ENCODE results near the gene SYT1.

SYT1 gene

DNA sequence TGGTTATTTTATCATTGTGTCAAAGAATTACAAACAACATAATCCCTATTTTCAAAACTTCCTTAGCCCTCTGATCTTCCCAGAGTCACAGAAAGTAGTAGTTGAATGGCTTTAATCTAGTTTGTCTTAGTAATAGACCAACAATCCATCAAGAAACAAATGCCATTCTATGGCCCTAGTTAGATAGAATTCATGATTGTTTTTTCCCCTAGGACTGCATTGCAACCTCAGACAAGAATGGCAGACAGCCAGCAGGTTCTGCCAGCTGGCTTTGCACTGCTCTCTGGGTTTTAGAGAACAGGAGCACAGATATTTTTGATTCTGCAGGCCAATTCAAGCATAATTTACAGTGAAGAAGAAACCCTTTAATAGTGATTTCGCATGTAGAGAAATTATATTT is 33.8 kb downstream of the SYT1 start:
- peak; percentile 4 for DNase-seq

DNA sequence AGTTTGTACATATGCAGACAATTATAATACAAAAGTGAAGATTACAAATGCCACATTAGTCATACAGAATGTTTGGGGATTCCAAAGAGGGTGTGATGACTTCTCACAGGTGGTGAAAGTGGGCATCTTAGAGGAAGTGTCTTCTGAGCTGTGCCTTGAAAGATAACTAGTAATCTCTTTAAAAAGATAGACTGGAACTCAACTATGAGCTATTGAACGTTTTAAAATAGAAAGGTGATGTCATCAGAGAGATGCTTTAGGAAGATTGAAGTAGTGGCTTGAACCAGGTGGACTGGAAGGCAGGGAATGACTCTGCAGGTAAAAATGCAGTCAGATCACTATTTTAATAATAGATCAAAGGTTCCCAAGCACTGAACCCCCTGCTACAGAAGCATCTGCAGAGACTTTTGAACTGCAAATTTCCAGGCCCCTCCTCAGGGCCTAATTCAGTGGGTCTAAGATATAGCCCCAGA is 50.3 kb downstream of the SYT1 start:
- DNase-seq = no peak

DNA sequence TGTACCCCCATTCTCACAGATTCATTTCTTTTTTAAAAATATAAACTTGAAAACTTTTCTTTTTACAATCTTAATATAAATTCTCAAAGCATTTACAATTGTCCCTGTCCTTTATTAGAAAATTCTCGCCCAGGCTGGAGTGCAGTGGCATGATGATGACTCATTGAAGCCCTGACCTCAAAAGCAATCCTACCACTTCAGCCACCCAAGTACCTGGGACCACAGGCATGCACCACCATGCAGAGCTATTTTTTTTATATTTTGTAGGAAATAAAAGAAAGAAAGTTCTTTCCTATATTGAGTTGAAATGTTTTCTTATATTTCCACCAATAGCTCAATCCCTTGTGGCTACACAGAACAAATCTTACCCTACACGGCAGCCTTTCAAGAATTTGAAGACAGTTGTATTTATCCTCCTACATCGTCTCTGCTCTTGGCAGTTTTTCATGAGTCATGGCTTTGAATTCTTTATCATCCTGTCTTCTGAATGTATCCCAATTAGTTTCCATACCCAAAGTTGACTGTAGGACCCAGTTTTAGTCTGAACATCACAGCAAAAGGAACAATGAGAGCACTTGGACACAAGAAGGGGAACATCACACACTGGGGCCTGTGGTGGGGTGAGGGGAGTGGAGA is 52.4 kb downstream of the SYT1 start:
- peak; percentile 17 for DNase-seq

DNA sequence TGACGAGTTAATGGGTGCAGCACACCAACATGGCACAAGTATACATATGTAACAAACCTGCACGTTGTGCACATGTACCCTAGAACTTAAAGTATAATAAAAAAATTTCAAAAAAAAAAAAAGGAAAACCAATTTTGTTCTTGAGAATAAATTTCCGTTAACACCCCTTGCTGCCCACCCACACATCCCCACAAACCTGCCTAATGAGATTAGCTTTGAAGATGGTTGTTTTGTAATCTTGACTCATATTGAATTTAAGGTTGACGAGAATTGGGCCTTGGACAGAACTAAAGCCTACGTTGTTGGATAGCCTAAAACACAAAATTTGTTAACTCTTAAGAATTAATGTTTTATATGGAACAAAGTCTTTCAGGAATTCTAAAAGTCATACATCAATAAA is 52.9 kb downstream of the SYT1 start:
- no peak for DNase-seq

DNA sequence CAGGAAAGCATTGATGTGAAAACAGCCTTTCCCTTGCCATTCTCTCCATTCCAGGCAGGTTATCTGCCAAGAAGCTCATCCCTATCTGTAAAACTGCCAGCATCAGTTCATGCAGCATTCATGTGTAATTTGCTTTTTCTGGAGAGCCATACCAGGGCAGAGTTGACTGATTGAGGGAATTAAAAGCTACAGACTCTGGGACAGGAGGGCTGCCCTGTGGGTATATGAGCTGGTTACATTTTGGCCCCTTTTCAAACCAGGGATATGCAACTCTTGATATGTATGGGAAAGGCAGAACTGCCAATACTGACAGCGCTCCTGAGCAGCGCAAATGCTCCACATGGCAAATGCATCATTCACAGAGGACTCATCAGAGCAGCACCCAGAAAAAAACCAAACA is 53.7 kb downstream of the SYT1 start:
- no peak for DNase-seq

DNA sequence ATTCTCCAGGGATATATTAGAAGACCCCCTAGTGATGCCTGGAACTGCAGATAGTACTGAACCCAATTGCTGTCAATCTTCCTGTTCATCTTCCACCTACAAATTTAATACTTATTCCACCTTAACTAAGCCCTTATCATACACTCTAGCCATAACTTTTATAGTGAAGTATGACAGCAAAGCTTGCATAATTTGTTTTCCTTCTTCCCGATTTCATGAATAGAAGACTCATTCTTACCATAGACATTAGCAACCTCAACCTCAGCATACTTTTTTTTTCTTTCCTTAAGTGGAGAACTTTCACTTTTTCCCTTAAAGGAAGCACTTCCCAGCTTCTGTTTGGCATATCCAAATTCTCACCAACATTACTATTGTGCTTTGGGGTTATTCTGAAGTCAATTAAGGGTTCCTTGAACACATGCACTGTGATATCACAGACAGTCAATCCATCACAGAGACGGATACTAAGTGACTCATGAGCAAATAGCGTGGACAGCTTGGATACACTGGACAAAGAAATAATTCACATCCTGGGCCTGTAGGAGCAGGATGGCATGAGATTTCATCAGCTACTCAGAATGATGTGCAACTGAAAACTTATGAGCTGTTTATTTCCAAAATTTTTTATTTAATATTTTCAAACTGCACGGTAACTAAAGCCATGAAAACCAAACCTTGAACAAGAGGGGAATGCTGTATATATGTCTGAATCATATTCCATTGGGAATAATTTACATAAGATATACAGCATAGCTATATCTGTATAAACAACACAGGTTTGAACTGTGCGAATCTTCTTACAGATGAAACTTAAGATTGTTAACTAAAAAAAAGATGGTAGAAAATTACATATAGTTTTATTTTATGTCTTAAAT is 63.9 kb downstream of the SYT1 start:
- DNase-seq = no peak

DNA sequence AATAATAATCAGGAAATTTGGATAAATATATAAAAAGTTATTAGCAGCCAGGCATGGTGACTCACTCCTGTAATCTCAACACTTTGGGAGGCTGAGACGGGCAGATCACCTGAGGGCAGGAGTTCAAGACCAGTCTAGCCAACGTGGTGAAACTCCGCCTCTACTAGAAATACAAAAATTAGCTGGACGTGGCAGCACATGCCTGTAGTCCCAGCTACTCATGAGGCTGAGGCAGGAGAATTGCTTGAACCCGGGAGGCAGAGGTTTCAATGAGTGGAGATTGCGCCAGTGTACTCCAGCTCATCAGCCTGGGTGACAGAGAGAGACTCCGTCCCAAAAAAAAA is 64.5 kb downstream of the SYT1 start:
- no peak for DNase-seq

DNA sequence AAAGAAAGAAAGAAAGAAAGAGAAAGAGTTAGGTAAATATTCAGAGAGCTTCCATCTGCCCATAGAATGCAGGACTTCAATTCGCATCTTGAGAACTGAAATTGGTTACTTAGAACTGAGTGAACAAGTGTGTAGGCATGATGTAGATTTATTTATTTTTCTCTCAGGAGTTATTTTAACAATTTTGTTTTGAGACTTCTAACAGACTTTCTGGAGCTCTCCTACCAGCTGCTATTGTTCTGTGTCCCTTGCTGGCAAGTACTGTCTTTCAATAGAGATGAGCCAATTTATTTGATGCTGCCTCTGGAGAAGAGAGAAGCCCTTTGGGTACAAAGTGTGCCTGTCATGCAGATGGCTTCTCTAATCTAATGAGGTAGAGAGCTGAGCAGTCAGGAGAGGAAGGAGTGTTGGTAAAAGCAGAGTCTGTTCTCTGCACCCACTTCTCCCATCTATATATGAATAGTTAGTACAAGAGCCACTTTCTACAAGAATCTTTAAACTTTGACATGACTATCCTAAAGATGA is 67.0 kb downstream of the SYT1 start:
- no peak for DNase-seq

DNA sequence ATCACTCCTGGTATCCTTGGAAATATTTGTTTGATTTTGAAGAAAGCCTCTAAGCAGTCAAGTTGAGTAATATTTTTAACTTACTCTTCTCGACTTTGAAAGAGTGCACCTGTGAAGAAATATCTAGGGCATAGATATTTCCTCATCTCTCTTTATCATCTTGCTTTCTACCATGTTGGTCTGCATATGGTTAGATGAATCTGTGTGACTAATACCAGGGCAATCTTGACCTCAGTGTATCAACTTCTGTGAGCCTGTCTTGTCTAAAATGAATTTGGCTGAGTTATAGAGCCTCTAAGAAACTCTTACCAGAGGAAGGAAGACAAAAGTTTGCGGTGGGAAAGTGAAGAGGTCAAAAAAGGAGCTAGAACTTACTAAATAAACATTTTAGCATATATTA is 68.4 kb downstream of the SYT1 start:
- DNase-seq = no peak

DNA sequence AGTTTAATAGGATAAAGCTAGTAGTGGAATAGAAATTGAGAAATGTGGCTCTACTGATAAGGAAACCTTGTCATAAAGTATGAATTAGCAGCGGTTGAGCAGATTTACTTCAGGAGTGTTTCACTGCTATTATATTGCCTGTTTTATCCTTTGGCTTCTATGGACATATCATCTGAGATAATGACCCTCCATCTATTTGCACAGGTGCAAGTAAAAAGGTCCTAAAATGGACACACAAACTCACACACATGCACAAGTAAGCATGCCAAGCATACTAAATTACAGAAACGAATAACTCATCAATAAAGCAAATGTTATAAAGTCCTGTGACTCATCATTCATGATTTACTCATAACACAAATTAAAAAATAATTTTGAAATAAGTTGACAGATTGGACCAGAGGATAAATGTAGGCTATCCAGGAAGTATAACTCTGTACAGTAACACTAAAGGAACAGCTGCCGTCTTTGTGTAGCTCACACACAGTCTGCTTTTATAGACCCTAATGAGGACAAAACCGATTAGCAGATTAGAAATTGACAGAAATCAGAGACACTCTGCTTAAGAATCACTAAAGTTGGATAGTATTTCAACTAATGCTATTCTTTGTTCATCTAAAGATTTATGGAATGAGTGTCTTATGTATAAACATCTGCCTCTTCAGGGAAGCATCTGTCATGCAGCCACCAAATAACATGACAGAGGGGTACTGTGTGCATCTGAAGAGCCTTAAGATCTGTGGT is 73.9 kb downstream of the SYT1 start:
- no peak for DNase-seq

DNA sequence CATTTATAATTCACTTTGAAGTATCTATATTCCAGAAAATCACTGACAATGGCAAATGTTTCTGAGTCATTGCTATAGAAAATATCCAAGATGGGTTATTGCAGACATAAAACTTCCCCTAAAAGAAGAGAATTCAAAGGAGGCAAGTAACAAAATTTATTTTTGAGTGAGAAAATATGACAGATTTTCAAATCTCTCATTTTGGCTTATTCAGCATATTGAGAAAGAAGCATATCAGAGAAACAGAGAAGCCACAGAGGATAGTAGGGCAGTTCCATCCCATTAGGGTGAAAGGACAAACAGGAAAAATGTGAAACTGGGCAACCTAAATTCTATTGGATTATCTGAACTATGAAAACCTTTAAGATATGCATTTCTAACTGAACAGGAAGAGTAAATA is 85.0 kb downstream of the SYT1 start:
- no peak for DNase-seq

DNA sequence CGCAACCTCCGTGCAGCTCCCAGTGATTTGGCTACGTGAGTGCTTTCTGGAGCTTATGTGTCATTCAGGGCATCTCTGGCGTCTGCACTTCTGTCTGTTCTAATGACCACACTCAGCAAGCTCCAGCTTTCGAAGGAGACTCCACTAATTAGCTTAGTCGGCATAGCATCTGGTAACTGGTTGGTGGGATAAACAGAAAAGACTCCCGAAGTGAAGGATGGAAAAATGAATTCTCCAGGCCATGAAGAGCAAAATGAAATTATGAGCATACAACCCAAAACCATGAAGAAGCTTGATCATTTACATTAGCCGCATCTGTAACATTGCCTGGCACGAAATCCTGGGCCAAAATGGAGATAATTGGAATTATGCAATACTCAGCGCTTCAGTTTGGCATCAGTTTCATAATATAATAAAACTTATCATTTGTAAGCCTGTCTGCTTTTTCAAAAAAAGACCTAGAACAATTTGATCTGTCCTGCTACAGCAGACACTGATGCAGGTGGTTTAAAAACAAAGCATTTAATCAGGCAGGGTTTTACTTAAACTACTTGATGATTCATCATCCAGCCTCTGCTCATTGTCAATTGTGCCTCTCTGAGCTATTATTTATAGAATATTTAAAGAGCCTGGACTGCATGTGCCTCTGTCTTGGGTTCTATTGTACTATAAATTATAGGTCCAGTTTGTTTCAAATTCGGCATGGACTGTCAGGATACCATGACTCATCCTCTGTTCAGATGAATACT is 87.4 kb downstream of the SYT1 start:
- DNase-seq = no peak

DNA sequence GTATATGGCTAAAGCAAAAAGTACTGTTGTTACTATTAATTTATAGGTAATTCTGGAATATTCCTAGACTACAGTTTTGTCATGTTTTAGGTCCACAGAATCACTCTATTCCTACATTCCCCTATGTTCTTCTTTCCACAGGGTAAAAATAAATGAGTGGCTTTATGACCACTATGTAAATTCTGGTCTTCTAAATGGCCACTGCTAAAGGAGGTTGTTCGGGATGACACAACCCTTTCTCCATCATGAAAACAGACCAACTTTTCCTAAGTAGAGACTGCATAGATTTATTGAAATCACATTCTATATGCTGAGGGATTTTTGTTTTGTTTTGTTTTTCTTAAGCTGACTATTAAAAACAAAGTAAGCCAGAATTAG is 88.0 kb downstream of the SYT1 start:
- DNase-seq = no peak

DNA sequence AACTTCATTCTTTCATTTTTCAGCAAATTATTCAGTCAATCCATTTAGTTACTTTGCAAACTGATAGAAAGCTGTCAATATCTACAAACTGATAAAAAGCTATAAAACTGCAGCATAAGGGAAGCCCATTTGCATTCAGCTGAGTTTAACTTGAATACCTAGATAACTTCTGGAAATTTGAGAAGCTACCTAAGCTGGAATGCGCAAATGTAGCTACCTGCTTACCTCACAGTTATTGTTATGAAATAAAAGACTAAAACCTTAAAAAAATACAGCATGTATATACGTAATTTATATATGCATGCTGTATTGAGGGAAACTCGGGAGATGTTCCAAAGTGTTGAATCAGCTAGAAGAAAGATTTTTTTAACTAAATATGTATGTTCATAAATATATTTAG is 94.4 kb downstream of the SYT1 start:
- no peak for DNase-seq

DNA sequence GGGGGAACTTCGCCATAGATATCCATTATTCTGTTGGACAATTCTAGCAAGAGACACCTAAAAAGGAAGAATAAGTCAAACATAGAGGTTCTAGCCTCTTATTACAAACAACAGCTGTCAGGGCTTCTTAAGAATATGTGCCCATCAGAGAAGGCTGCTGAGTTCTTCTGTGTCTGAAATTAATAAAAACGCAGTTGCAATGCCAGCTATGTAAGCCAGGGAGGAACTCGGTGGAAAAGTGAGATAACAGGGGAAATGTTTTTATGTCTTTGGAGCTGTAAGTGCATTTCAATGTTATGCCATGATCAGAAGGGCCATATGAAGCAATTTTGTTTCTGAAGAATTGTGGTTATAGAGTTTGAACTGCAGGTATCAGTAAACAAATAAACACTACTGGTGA is 95.0 kb downstream of the SYT1 start:
- DNase-seq = no peak

DNA sequence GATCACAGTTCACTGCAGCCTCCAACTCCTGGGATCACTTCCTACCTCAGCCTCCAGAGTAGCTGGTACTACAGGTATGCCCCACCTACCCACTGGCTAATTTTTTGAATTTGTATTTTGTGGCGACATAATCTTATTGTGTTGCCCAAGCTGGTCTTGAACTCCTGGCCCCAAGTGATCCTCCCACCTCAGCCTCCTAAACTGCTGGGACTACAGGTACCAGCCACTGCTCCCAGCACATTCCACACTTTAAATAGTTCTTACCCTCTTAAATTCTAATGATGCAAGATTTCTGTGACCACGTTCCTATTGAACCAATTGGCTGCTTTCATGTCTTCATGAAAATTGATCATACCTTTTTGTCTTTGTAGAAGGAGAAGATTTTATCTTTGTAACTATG is 96.6 kb downstream of the SYT1 start:
- DNase-seq = no peak

DNA sequence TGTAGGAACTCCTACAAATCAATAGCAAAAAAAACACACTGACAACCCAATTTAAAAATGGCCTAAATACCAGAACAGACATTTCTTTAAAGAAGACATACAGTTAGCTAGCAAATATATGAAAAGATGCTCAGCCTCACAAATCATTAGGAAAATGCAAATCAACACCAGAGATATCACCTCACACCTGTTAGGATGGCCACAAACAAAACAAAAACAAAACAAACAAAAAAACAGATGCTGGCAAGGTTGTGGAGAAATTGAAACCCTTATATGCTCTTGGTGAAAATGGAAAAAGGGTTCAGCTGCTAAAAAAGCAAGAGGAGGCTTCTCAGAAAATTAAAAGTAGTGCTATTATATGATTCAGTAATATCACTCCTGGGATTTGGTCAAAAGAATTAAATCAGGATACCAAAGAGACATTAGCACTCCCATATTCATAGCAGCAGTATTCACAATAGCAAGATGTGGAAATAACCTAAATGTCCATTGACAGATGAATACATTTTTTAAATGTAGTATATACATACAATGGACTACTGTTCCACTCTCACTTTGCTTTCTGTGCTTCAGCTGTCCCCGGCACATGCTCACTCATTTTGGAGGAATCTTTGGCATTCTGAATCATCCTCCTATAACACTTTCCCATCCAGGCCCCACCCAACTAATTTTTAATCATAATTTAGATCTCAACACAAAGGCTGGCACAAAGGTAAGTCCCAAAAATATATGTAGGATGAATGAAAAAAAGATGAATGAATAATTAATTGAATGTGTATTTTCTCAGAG is 99.1 kb downstream of the SYT1 start:
- DNase-seq = no peak

DNA sequence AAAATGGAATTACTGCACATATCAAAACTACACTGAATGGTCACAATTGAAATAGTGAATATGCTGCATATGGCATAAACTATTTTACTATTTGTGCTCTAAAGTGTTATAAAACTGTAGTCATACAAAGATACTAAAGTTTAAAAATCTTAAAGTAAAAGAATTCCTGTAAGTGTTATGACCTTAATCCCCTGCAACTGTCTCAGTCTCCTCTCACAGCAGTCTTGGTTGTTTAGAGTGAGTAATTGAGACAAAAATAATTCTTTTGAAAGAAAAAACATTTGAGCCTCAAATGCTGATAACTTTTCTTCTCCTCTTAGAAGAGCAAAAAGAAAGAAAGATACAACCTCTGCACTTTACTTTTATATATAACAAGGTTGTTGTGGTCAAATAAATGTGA is 99.9 kb downstream of the SYT1 start:
- no peak for DNase-seq

DNA sequence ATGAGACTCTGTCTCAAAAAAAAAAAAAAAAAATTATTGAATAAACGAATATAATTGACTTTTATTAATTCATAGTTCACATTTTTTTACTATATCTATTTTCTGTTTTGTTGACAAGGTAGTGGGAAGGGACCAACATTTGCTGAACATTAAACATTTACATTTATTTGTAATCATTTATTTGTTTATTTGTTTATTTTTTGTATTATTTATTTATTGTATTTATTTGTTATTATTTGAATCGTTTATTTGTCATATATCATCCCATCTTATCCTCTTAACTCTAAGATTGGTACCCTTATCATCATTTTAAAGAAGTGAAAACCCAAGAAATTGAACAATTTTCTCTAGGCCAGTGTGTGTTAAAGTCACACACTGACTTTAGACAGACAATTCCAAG is 101.5 kb downstream of the SYT1 start:
- DNase-seq = no peak

DNA sequence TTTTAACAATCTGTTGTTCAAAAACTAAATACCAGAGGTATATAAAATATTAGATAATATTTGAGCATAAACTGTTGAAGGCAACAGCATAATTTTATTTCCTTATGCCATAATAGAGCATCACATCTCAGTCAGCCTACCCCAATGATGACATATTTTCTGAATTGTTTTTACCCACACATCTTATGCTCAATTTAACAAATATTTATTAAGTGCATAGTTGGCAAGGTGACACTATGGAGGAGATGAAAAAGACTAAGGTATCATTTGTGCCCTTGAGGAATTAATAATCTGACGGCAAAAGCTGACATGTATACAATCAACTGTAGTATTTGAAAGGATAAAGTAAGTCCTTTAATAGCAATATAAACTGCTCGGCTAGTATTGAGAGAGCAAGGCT is 102.4 kb downstream of the SYT1 start:
- DNase-seq = no peak

DNA sequence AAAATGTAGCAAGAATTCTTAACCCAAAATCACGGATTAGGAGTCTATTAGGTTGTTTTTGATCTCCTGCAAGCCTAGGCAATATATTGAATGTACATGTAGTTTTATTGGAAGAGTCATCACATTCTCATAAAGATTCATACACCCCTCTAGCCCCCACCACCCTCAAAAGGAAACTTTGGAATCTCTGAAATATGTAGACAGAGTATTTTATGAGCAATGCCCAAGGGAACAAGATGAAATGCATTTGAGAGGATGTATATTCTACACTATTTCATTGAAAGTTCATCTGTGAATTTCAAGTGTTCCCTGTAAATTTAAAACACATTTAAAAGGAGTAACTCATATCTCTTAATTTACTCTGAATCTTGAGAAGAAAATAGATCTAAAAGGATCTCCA is 103.7 kb downstream of the SYT1 start:
- DNase-seq = no peak

DNA sequence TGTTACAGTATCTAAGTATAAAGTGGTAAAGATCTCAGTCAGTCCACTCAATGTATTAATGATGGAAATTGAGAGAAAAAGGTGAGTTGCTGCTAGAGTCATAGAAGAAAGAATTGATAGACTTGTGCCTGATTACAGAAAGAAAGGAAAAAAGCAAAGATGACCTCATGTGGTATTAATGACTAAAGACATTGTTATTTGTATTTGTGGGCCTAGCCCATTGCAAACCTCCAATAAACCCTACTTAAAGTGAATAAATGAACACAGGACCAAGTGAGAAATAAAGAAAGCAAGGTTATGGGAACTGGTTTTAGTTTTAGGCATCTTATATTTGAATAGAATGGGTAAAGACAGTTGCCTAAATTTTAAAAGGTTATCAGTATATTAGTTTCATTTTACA is 105.5 kb downstream of the SYT1 start:
- DNase-seq = no peak
